GM19324 (cell line): ENCODE data around the gene FRY.

Experiments
- ATAC-seq: cut with Tn5 transposase; IDR thresholded peaks from one replicate; pipeline ENCODE4 v1.9.1; 2021; ENCODE audit warnings: mild to moderate bottlenecking, moderate library complexity; ENCODE audit not compliant: unreplicated experiment, low FRiP score

Gene FRY

GRCh38 chr13:32162395-32163005 lies 130.9 kb downstream of the FRY start:
- no peak for ATAC-seq

DNA sequence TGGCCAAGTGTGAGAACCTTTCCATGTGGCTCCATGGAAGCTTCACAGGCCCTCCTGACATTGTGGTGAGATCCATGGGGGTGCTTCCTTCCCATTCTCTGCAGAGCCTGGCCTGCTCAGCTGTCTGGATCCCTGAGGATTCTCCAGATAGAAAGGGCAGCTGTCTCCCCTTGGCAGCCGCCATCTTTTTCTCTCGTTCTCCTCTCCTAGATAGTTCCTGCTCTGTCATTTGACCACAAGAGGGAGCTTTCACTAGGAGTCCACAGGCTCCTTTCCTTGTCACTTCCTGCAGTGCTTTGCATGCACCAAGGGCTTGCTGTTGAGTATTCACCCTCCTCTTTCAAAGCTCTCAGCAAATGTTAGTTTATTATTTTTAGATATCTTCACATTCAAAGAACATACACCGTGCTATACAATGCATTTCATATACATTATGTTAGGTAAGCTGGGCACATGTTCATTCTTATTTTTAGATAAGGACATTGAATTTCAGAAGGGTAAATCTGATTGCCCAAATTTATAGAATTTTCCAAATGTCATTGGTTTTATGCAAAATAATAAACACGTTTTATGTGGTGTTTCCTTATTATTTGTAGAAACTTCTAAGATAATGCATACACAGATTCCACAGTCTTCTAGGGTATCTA lies 133.2 kb downstream of the FRY start:
- no peak for ATAC-seq

- no peak for ATAC-seq
Measured at GRCh38 chr13:32165796-32166195, 134.2 kb downstream of the FRY start.

DNA sequence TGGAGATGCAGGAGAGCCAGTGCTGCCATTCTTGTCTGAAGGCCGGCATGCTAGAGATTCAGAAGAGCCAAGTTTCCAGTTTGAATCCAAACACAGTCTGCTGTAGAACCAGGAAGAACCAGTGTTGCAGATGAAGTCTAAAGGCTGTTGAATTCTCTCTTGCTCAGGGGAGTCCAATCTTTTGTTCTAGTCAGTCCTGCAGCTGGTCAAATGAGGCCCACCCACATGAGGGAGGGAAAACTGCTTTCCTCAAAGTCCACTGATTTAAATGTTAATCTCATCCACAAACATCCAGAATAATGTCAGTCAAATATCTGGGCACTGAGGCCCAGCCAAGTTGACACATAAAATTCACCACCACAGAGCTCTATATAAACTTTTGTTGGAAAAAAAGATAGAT lies 136.6 kb downstream of the FRY start:
- no peak for ATAC-seq

- ATAC-seq = no peak
Measured at GRCh38 chr13:32170841-32171240, 139.3 kb downstream of the FRY start.

GRCh38 chr13:32173881-32174280 lies 142.3 kb downstream of the FRY start:
- no peak for ATAC-seq

DNA sequence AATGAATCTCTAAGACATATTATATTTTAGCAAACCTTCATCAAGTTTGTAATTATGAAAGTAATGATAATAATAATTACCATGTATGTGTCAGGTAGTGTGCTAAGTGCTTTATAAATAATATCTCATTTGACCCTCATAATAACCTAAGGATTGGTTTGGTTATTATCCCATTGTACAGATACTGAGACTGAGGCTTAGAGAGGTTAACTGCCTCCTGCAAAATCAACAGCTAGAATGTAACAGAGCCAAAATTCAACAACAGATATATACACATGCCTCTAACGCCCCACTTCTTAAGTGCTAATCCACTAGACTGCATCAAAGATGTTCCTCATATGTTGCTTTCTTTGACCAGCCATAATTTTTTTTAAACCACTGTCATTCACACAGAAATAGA lies 142.8 kb downstream of the FRY start:
- ATAC-seq = no peak

GRCh38 chr13:32175307-32175706 lies 143.7 kb downstream of the FRY start:
- ATAC-seq = no peak

DNA sequence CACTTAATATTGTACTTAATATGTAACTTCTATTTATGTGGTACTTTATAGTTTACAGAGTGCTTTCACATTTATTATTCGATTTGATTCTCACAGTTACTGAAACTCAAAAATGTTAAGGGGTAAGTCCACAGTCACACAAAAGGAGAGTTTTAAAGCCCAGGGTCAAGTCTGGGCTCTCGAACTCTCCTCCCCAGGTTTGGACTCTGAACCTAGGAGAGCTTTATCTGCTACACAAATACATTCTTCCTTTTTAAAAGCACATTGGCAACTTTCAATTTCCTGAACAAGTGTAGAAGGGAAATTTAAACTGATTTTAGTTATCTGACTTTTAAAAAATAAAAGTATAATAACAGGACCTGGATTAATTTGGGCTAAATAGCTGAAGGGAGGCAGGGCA lies 144.4 kb downstream of the FRY start:
- no peak for ATAC-seq

DNA sequence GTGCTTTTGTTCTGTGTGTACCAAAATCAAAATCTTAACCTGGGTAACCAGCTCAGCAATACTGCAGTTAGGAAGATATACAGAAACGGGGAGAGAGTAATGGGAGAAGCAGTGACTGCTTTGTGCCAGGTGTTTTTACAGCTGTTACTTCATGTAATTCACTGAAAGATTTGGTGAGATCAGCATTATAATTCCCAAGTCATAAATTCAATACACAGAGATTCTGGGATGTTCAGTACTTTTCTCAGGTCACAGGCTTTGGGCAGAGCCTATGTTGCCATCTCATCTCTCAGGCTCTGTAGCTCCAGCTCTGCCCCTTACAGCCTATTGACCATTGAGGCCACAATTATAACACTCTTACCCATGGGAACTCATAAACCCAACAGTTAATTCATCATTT lies 145.1 kb downstream of the FRY start:
- ATAC-seq = no peak

DNA sequence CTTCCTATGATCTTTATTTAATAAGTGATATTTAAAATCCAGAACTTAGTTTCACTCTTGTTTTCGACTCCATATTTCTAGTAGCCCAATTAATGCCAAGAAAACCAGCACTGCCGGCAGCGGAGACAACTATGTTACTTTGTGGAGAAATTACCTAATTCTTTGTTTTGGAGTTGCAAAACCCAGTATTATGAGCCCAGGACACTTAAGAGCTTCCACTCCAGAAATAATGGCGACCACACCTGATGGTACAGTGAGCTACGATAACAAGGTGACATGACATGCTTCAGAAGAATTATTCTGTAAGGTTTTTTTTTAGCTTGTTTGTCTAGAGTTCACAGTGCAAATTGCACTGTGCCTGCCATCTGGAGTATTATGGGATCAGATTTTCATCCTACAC lies 147.2 kb downstream of the FRY start:
- no peak for ATAC-seq

- ATAC-seq = no peak
Measured at GRCh38 chr13:32179708-32180107, 148.1 kb downstream of the FRY start.

- no peak for ATAC-seq
Measured at GRCh38 chr13:32187651-32188050, 156.1 kb downstream of the FRY start.

GRCh38 chr13:32191452-32191998 lies 160.0 kb downstream of the FRY start:
- ATAC-seq = no peak

GRCh38 chr13:32195713-32196112 lies 164.1 kb downstream of the FRY start:
- no peak for ATAC-seq

GRCh38 chr13:32199168-32199567 lies 167.6 kb downstream of the FRY start:
- no peak for ATAC-seq

DNA sequence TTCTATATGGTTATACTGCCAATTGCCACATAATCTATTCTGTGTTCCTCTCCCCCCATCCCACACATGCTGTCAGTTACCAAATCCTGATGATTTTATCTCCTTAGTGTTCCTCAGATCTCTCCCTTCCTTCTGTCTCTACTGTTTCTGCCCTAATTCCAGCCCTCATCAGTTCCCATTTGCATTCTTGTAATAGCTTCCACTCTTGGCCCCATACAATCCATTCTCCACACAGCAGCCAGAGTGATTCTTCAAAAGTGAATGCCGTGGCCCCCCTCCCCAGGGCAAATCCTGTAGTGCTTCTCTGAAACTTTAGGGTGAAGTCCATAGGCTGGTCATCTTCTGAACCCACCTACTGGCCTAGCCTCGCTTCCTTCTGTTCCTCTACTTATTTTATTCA lies 169.2 kb downstream of the FRY start:
- ATAC-seq = no peak

DNA sequence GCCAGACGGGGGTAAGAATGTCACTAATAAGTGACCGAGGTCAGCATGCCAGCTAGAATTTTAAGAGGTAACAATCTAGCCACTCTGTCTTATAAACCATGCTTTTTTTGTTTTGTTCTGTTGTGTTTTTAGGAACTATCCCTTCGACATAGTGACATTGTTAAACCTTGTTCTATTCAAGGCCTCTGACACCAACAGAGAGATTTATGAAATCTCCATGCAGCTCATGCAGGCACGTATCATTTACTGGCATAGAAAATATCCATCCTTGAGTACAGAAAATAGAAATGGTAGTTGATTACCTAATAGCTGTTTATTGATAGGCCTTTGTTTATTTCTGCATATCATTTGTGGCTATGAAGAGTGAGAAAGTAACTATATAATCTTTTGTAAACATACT lies 170.2 kb downstream of the FRY start:
- no peak for ATAC-seq

DNA sequence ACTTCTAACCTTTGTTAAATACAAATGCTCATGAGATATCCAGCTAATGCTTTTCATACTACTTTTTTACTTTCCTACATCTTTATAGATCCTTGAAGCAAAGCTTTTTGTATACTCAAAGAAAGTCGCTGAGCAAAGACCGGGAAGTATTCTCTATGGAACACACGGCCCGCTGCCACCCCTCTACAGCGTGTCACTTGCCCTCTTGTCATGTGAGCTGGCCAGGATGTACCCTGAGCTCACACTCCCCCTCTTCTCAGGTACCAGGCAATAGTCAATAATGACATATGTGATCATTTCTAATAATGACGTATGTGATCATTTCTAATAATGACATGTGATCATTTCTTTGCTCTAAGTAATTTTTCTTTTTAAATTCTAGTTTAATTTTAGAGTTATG lies 170.7 kb downstream of the FRY start:
- no peak for ATAC-seq

GRCh38 chr13:32203221-32203620 lies 171.6 kb downstream of the FRY start:
- ATAC-seq = no peak

- ATAC-seq = no peak
Measured at GRCh38 chr13:32203736-32204135, 172.2 kb downstream of the FRY start.

- ATAC-seq = no peak
Measured at GRCh38 chr13:32205431-32206096, 174.0 kb downstream of the FRY start.
